ENCODE measurements around the gene EN1. TPM values are rescaled to one million over a fixed set of nuclear protein-coding genes. Genes with fewer than 3 reads are reported as not detected.

Gene EN1
- total RNA-seq, 1 experiment from 2014 or later = not detected

GRCh38 chr2:118822572-118822971 lies 24.9 kb downstream of the EN1 start:
- H3K27ac ChIP-seq (ENCODE audit: low read depth, low read length, poor library complexity, severe bottlenecking) = no peak overlapping the region
- CTCF ChIA-PET = no interaction called here
- H3K4me3 ChIP-seq (ENCODE audit: low read depth, low read length, poor library complexity, severe bottlenecking) = no peak overlapping the region
- H3K36me3 ChIP-seq (ENCODE audit: insufficient read depth, low read length, poor library complexity, severe bottlenecking) = no peaks in the 10 kb centered on the region
- peaks cover 33% of the 10 kb centered on the region for H3K27me3 ChIP-seq (replicated peaks; ENCODE audit: insufficient read depth, low read depth, low read length, poor library complexity)
- no TSS peak for BruUV-seq (replicated peaks)
- H3K4me1 ChIP-seq (ENCODE audit: insufficient read depth, low read length, poor library complexity, severe bottlenecking) = no peaks in the 10 kb centered on the region
- intact Hi-C loops (cut with micrococcal nuclease; ENCODE audit: unreplicated experiment) = no loop called here
- no peak for DNase-seq (ENCODE audit: low spot score)
- H3K9me3 ChIP-seq (ENCODE audit: low read depth, low read length, poor library complexity, severe bottlenecking) = no peaks in the 10 kb centered on the region
- TF ChIP-seq EZH2 (IDR thresholded peaks at IDR 0.05; ENCODE audit: borderline replicate concordance, low read depth, low read length, poor library complexity, severe bottlenecking) = no peak
- no peak for TF ChIP-seq CTCF (conservative IDR thresholded peaks at IDR 0.05; ENCODE audit: low read depth, low read length)
- POLR2A ChIA-PET (ENCODE audit: low non-redundant PET) = no interaction called here

GRCh38 chr2:118822015-118822414 lies 25.4 kb downstream of the EN1 start:
- Histone ChIP-seq H3K9me3 (ENCODE audit: low read depth, low read length, poor library complexity, severe bottlenecking) (no peaks in the 10 kb centered on the region), H3K36me3 (ENCODE audit: insufficient read depth, low read length, poor library complexity, severe bottlenecking) (no peaks in the 10 kb centered on the region), H3K4me1 (ENCODE audit: insufficient read depth, low read length, poor library complexity, severe bottlenecking) (no peaks in the 10 kb centered on the region), H3K27ac (ENCODE audit: low read depth, low read length, poor library complexity, severe bottlenecking) (no peak overlapping the region), H3K27me3 (replicated peaks; ENCODE audit: insufficient read depth, low read depth, low read length, poor library complexity) (peaks cover 36% of the 10 kb centered on the region), H3K4me3 (ENCODE audit: low read depth, low read length, poor library complexity, severe bottlenecking) (no peak overlapping the region)
- DNase-seq (ENCODE audit: low spot score) = no peak
- intact Hi-C loops (cut with micrococcal nuclease; ENCODE audit: unreplicated experiment) = no loop called here
- no TSS peak for BruUV-seq (replicated peaks)
- ChIA-PET POLR2A (ENCODE audit: low non-redundant PET) (no interaction called here), CTCF (no interaction called here)
- no peak for TF ChIP-seq EZH2 (IDR thresholded peaks at IDR 0.05; ENCODE audit: borderline replicate concordance, low read depth, low read length, poor library complexity, severe bottlenecking)

GRCh38 chr2:118817469-118817868 lies 30.0 kb downstream of the EN1 start:
- no peaks in the 10 kb centered on the region for H3K36me3 ChIP-seq (ENCODE audit: insufficient read depth, low read length, poor library complexity, severe bottlenecking)
- no peaks in the 10 kb centered on the region for H3K9me3 ChIP-seq (ENCODE audit: low read depth, low read length, poor library complexity, severe bottlenecking)

More at GRCh38 chr2:118817469-118817868, 30.0 kb downstream of the EN1 start:
- H3K4me1 ChIP-seq (ENCODE audit: insufficient read depth, low read length, poor library complexity, severe bottlenecking) = no peaks in the 10 kb centered on the region
- no peak for DNase-seq (ENCODE audit: low spot score)
- H3K4me3 ChIP-seq (ENCODE audit: low read depth, low read length, poor library complexity, severe bottlenecking) = no peak overlapping the region
- intact Hi-C loops (cut with micrococcal nuclease; ENCODE audit: unreplicated experiment) = no loop called here
- peaks cover 11% of the 10 kb centered on the region for H3K27me3 ChIP-seq (replicated peaks; ENCODE audit: insufficient read depth, low read depth, low read length, poor library complexity)
- no peak for TF ChIP-seq CTCF (conservative IDR thresholded peaks at IDR 0.05; ENCODE audit: low read depth, low read length)
- no peak for TF ChIP-seq EZH2 (IDR thresholded peaks at IDR 0.05; ENCODE audit: borderline replicate concordance, low read depth, low read length, poor library complexity, severe bottlenecking)
- ChIA-PET CTCF (no interaction called here), POLR2A (ENCODE audit: low non-redundant PET) (no interaction called here)
- H3K27ac ChIP-seq (ENCODE audit: low read depth, low read length, poor library complexity, severe bottlenecking) = no peak overlapping the region
- BruUV-seq (replicated peaks) = no TSS peak
